ENCODE results near the gene TMEM9.

TMEM9 gene

DNA sequence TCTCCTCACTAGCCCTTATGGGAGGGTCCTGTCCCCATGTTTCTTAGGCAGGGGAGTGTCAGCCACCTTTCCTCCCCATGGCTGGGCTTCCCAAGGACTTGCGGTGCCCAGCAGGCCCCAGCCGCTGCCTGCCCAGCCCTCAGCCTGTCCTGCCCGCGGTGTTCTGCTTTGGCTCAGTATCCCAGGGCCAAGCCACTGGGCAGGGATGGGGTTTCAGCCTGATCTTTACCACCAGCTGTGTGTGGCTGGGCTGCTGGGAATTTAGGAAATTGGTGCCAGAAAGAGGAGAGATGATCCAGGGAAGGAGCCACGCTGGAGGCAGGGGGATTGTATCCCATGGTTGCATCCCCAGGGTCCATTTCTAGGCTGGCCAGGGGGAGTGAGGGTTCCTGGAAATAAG, 29.5 kb upstream of the TMEM9 start:
- TF ChIP-seq, protein P1, sequence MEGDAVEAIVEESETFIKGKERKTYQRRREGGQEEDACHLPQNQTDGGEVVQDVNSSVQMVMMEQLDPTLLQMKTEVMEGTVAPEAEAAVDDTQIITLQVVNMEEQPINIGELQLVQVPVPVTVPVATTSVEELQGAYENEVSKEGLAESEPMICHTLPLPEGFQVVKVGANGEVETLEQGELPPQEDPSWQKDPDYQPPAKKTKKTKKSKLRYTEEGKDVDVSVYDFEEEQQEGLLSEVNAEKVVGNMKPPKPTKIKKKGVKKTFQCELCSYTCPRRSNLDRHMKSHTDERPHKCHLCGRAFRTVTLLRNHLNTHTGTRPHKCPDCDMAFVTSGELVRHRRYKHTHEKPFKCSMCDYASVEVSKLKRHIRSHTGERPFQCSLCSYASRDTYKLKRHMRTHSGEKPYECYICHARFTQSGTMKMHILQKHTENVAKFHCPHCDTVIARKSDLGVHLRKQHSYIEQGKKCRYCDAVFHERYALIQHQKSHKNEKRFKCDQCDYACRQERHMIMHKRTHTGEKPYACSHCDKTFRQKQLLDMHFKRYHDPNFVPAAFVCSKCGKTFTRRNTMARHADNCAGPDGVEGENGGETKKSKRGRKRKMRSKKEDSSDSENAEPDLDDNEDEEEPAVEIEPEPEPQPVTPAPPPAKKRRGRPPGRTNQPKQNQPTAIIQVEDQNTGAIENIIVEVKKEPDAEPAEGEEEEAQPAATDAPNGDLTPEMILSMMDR (IDR thresholded peaks at IDR 0.05; ENCODE audit: insufficient read depth, low read depth, low read length, missing control alignments), result no peak
- DNase-seq (ENCODE audit: low read depth), result no peak
- H3K4me3 ChIP-seq (ENCODE audit: low read depth, low read length), result no peak overlapping the region

DNA sequence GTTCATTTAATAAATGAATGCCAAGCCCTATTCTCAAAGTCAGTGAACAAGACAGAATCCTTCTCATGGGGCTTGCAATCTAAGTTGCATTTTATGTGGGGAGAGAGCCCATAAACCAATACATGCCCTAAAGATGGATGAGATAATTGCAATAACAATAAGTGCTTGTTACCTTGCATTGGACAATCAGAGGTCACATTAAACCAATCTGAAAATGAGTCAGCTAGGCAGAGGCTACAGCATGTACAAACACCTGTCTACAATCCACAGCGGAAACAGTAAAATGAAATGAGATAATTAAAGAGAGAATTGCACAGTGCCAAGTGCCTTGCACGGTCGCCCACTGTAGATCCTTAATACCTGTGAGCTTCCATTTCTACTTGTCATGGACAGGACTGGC, 28.9 kb upstream of the TMEM9 start:
- no peak overlapping the region for H3K4me3 ChIP-seq (ENCODE audit: low read depth, low read length)
- TF ChIP-seq, protein P1 (IDR thresholded peaks at IDR 0.05; ENCODE audit: insufficient read depth, low read depth, low read length, missing control alignments), result no peak
- no peak for DNase-seq (ENCODE audit: low read depth)

GRCh38 chr1:201181726-201182125, 27.5 kb upstream of the TMEM9 start:
- H3K4me3 ChIP-seq (ENCODE audit: low read depth, low read length), result no peak overlapping the region
- DNase-seq (ENCODE audit: low read depth), result no peak

GRCh38 chr1:201181323-201181722, 27.0 kb upstream of the TMEM9 start:
- no peak overlapping the region for H3K4me3 ChIP-seq (ENCODE audit: low read depth, low read length)
- no peak for DNase-seq (ENCODE audit: low read depth)
- TF ChIP-seq, protein P1 (IDR thresholded peaks at IDR 0.05; ENCODE audit: insufficient read depth, low read depth, low read length, missing control alignments), result no peak

More at GRCh38 chr1:201181726-201182125, 27.5 kb upstream of the TMEM9 start:
- TF ChIP-seq, protein P1 (IDR thresholded peaks at IDR 0.05; ENCODE audit: insufficient read depth, low read depth, low read length, missing control alignments), result no peak

DNA sequence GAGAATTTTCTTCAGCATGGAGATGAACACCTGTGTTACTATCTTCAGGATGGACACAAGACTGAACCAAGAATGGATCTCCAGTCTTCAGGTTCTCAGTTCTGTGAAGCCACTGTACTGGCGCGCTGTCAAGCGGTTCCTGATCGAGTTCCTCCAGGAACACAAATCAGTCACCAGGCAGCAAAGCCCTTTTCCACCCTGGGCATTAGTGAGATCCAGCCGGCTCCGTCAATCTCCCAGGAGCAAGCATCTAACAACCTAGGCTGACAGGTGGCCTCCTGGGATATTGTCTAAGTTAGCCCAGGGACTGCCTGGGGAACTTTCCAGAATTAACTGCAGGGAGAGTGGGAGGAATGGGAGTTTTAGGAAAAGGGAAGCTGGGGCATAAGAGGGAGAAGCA, 26.6 kb upstream of the TMEM9 start:
- no peak for DNase-seq (ENCODE audit: low read depth)
- TF ChIP-seq, protein P1 (IDR thresholded peaks at IDR 0.05; ENCODE audit: insufficient read depth, low read depth, low read length, missing control alignments), result no peak
- H3K4me3 ChIP-seq (ENCODE audit: low read depth, low read length), result no peak overlapping the region

GRCh38 chr1:201180141-201180540, 25.9 kb upstream of the TMEM9 start:
- no peak for DNase-seq (ENCODE audit: low read depth)
- TF ChIP-seq, protein P1 (IDR thresholded peaks at IDR 0.05; ENCODE audit: insufficient read depth, low read depth, low read length, missing control alignments), result no peak

DNA sequence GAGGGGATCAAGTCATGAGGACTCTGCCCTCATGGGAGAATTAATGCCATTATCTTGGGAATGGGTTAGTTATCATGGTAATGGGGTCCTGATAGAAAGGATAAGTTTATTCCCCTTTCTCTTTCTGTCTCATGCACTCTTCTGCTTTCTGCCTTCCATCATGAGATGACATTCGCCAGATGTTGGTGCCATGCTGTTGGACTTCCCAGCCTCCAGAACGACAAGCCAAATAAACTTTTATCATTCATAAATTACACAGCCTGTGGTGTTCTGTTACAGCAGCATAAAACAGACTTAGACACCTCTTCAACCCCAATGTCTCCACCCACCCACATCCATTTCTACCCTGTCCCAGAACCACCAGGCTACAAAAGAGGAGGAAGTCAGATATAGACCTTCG, 24.4 kb upstream of the TMEM9 start:
- TF ChIP-seq, protein P1 (IDR thresholded peaks at IDR 0.05; ENCODE audit: insufficient read depth, low read depth, low read length, missing control alignments), result no peak
- DNase-seq (ENCODE audit: low read depth), result no peak
- H3K4me3 ChIP-seq (ENCODE audit: low read depth, low read length), result no peak overlapping the region

More at GRCh38 chr1:201180141-201180540, 25.9 kb upstream of the TMEM9 start:
- no peak overlapping the region for H3K4me3 ChIP-seq (ENCODE audit: low read depth, low read length)

All from GM12865 (cell line).